Breast epithelium (tissue), 3 donors: ENCODE data around the gene ATF2.

Experiments used
- POLR2A ChIP-seq: fragments of 450-650 bp; IDR thresholded peaks from one replicate; pipeline ENCODE4 v1.6.1; 2016; ENCODE audit warnings: antibody characterized with exemption, mild to moderate bottlenecking, moderate library complexity
- POLR2AphosphoS5 ChIP-seq, 3 donors: sonication (generic); formaldehyde crosslinking; IDR thresholded peaks; one replicate each; pipeline ENCODE4 v1.6.1; 2017; ENCODE audit warnings: antibody characterized with exemption in 3 of 3
- TF ChIP-seq, protein P1 (sequence below), 3 donors: fragments of 450-650 bp; IDR thresholded peaks; one replicate each; pipeline ENCODE4 v1.5.1; 2016 to 2017; ENCODE audit warnings: antibody characterized with exemption in 3 of 3, mild to moderate bottlenecking in 3 of 3, moderate library complexity in 3 of 3

DNA sequence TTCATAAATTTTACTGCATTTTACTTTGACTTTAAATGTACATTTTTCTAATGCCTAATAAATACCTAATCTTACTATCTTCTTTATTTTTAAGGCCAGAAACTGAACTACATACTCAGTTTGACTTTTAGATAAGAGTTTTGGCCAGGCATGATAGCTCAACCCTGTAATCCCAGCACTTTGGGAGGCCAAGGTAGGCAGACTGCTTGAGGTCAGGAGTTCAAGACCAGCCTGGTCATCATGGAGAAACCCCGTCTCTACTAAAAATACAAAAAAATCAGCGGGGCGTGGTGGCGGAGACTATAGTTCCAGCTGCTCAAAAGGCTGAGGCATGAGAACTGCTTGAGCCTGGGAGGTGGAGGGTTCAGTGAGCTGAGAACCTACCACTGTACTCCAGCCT, 9.1 kb downstream of the ATF2 start:
- no peak for TF ChIP-seq POLR2AphosphoS5 (IDR thresholded peaks at IDR 0.05)
- TF ChIP-seq, protein P1, sequence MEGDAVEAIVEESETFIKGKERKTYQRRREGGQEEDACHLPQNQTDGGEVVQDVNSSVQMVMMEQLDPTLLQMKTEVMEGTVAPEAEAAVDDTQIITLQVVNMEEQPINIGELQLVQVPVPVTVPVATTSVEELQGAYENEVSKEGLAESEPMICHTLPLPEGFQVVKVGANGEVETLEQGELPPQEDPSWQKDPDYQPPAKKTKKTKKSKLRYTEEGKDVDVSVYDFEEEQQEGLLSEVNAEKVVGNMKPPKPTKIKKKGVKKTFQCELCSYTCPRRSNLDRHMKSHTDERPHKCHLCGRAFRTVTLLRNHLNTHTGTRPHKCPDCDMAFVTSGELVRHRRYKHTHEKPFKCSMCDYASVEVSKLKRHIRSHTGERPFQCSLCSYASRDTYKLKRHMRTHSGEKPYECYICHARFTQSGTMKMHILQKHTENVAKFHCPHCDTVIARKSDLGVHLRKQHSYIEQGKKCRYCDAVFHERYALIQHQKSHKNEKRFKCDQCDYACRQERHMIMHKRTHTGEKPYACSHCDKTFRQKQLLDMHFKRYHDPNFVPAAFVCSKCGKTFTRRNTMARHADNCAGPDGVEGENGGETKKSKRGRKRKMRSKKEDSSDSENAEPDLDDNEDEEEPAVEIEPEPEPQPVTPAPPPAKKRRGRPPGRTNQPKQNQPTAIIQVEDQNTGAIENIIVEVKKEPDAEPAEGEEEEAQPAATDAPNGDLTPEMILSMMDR (IDR thresholded peaks at IDR 0.05) = no peak
- no peak for TF ChIP-seq POLR2A
